Liver (tissue), 3 donors: ENCODE measurements around the gene MDM4.

ENCODE experiments used
- ATF3 ChIP-seq: IDR thresholded peaks from 2 replicates; pipeline ENCODE4 v1.6.1; 2016; ENCODE audit warnings: antibody characterized with exemption
- CTCF ChIP-seq: fragments of 150-350 bp; IDR thresholded peaks from 2 replicates; pipeline ENCODE4 v1.5.1; 2017; ENCODE audit warnings: improper control_type of control experiment, low read depth, low read length; ENCODE audit not compliant: missing input control
- FOXA1 ChIP-seq: IDR thresholded peaks from 2 replicates; pipeline ENCODE4 v1.6.1; 2016; ENCODE audit warnings: antibody characterized with exemption
- FOXA2 ChIP-seq: IDR thresholded peaks from 2 replicates; pipeline ENCODE4 v1.6.1; 2016; ENCODE audit warnings: antibody characterized with exemption
- GABPA ChIP-seq, 2 donors: IDR thresholded peaks in 1 of 2; conservative IDR thresholded peaks in 1 of 2; 2 replicates each; pipeline ENCODE4 v1.6.1; 2016; ENCODE audit warnings: antibody characterized with exemption in 2 of 2, mild to moderate bottlenecking in 1 of 2, moderate library complexity in 1 of 2
- JUND ChIP-seq, 2 donors: IDR thresholded peaks; 2 replicates each; pipeline ENCODE4 v1.6.1; 2016; ENCODE audit warnings: antibody characterized with exemption in 2 of 2
- MAX ChIP-seq: IDR thresholded peaks from 2 replicates; pipeline ENCODE4 v1.6.1; 2016; ENCODE audit warnings: antibody characterized with exemption
- RAD21 ChIP-seq, 2 donors: IDR thresholded peaks; 2 replicates each; pipeline ENCODE4 v1.6.1; 2016; ENCODE audit warnings: antibody characterized with exemption in 2 of 2, mild to moderate bottlenecking in 2 of 2
- REST ChIP-seq: IDR thresholded peaks from 2 replicates; pipeline ENCODE4 v1.6.1; 2016; ENCODE audit warnings: antibody characterized with exemption, mild to moderate bottlenecking
- RXRA ChIP-seq, 2 donors: IDR thresholded peaks; 2 replicates each; pipeline ENCODE4 v1.6.1; 2017 to 2018; ENCODE audit warnings: antibody characterized with exemption in 2 of 2, mild to moderate bottlenecking in 1 of 2
- SP1 ChIP-seq: IDR thresholded peaks from 2 replicates; pipeline ENCODE4 v1.6.1; 2018; ENCODE audit warnings: antibody characterized with exemption, mild to moderate bottlenecking
- TAF1 ChIP-seq: conservative IDR thresholded peaks from 2 replicates; pipeline ENCODE4 v1.6.1; 2016; ENCODE audit warnings: antibody characterized with exemption, mild to moderate bottlenecking
- YY1 ChIP-seq: IDR thresholded peaks from 2 replicates; pipeline ENCODE4 v1.6.1; 2016; ENCODE audit warnings: antibody characterized with exemption, mild to moderate bottlenecking
- donor health status: healthy.
- donor health status: healthy.

- TF ChIP-seq CTCF = no peak
- no peak for TF ChIP-seq SP1
- TF ChIP-seq JUND (IDR thresholded peaks at IDR 0.05) = no peak
- TF ChIP-seq FOXA2 = no peak
- TF ChIP-seq TAF1 = no peak
- no peak for TF ChIP-seq YY1
- TF ChIP-seq GABPA (IDR thresholded peaks at IDR 0.05 in 1 of 2, conservative IDR thresholded peaks at IDR 0.05 in 1 of 2) = no peak
- TF ChIP-seq MAX = no peak
- TF ChIP-seq ATF3 = no peak
- TF ChIP-seq REST = no peak
- TF ChIP-seq FOXA1 = no peak
- TF ChIP-seq RXRA (IDR thresholded peaks at IDR 0.05) = no peak
- no peak for TF ChIP-seq RAD21 (IDR thresholded peaks at IDR 0.05)
These were observed 86.8 kb downstream of the MDM4 start for GRCh38 chr1:204602871-204603542.
